ENCODE results near the gene SLC2A4.
A peak's percentile ranks its signal among the peaks of the same experiment; 100 is the strongest.

SLC2A4 gene

GRCh38 chr17:7248796-7249195, 32.7 kb upstream of the SLC2A4 start:
- DNase-seq (ENCODE audit: low read depth in 2 of 2): no peak

- no peak for DNase-seq (ENCODE audit: low read depth in 2 of 2)
These were observed 32.3 kb upstream of the SLC2A4 start for GRCh38 chr17:7249214-7249613.

GRCh38 chr17:7249830-7250229, 31.7 kb upstream of the SLC2A4 start:
- DNase-seq (ENCODE audit: low read depth in 2 of 2): no peak

- DNase-seq (ENCODE audit: low read depth in 2 of 2): no peak
These were observed 30.6 kb upstream of the SLC2A4 start for GRCh38 chr17:7250695-7251627.

GRCh38 chr17:7251661-7252175, 29.8 kb upstream of the SLC2A4 start, which contains the start of gene CTDNEP1:
Gene CTDNEP1, minus strand, starts transcription at chr17:7251734. Its CDS starts 438 bp downstream, at chr17:7251296.
- peak; percentile 47 to 98 for DNase-seq (ENCODE audit: low read depth in 2 of 2)

GRCh38 chr17:7252176-7253043, 29.1 kb upstream of the SLC2A4 start, which contains the start of gene ELP5:
Gene ELP5, plus strand, starts transcription at chr17:7252215. Its CDS starts 336 bp downstream, at chr17:7252551.
- DNase-seq (ENCODE audit: low read depth in 2 of 2): peak; percentile 72 to 99

- DNase-seq (ENCODE audit: low read depth in 2 of 2): no peak
These were observed 28.4 kb upstream of the SLC2A4 start for GRCh38 chr17:7253082-7253481.

GRCh38 chr17:7254511-7254910, 27.0 kb upstream of the SLC2A4 start:
- no peak for DNase-seq (ENCODE audit: low read depth in 2 of 2)

- no peak for DNase-seq (ENCODE audit: low read depth in 2 of 2)
These were observed 24.6 kb upstream of the SLC2A4 start for GRCh38 chr17:7256766-7257456.

- no peak for DNase-seq (ENCODE audit: low read depth in 2 of 2)
These were observed 22.6 kb upstream of the SLC2A4 start for GRCh38 chr17:7258731-7259554.

- no peak for DNase-seq (ENCODE audit: low read depth in 2 of 2)
These were observed 22.0 kb upstream of the SLC2A4 start for GRCh38 chr17:7259555-7259889.

- DNase-seq (ENCODE audit: low read depth in 2 of 2): no peak
These were observed 21.4 kb upstream of the SLC2A4 start for GRCh38 chr17:7260151-7260550.

GRCh38 chr17:7260651-7261378, 20.7 kb upstream of the SLC2A4 start:
- DNase-seq (ENCODE audit: low read depth in 2 of 2): no peak

GRCh38 chr17:7261379-7262191, 19.9 kb upstream of the SLC2A4 start:
- no peak for DNase-seq (ENCODE audit: low read depth in 2 of 2)

- DNase-seq (ENCODE audit: low read depth in 2 of 2): no peak
These were observed 19.2 kb upstream of the SLC2A4 start, which contains the start of gene CLDN7 for GRCh38 chr17:7262192-7262934. Gene CLDN7, minus strand, starts transcription at chr17:7262478. Its CDS starts 435 bp downstream, at chr17:7262043.

GRCh38 chr17:7262935-7263800, 18.4 kb upstream of the SLC2A4 start:
- DNase-seq (ENCODE audit: low read depth in 2 of 2): no peak

- DNase-seq (ENCODE audit: low read depth in 2 of 2): no peak
These were observed 17.8 kb upstream of the SLC2A4 start for GRCh38 chr17:7263801-7264078.

- no peak for DNase-seq (ENCODE audit: low read depth in 2 of 2)
These were observed 14.7 kb upstream of the SLC2A4 start for GRCh38 chr17:7266784-7267183.
